H9 (cell line): ENCODE data around the gene DMRTA2. TPM values are rescaled to one million over a fixed set of nuclear protein-coding genes. Genes with fewer than 3 reads are reported as not detected.
A peak's percentile ranks its signal among the peaks of the same experiment; 100 is the strongest.

Source experiments
- DNase-seq: peaks from one replicate; pipeline ENCODE4 v3.0.0-alpha.2; 2017
- H2AFZ ChIP-seq: one replicate; pipeline ENCODE4 v1.6.1; 2013; ENCODE audit warnings: mild to moderate bottlenecking, low read length, control low read depth, moderate library complexity
- H2AK5ac ChIP-seq: 2 replicates; pipeline ENCODE4 v1.6.1; 2013; ENCODE audit warnings: low read length, control low read depth, mixed read lengths; ENCODE audit not compliant: insufficient read length
- H2BK120ac ChIP-seq: one replicate; pipeline ENCODE4 v1.6.1; 2013; ENCODE audit warnings: low read depth, mild to moderate bottlenecking, low read length, control low read depth, inconsistent platforms; ENCODE audit not compliant: poor library complexity, severe bottlenecking
- H2BK12ac ChIP-seq: 2 replicates; pipeline ENCODE4 v1.6.1; 2013; ENCODE audit warnings: low read length, control low read depth, mixed read lengths, low read depth; ENCODE audit not compliant: insufficient read length
- H2BK15ac ChIP-seq: 2 replicates; pipeline ENCODE4 v1.6.1; 2013; ENCODE audit warnings: low read depth, low read length, control low read depth
- H2BK20ac ChIP-seq: one replicate; pipeline ENCODE4 v1.6.1; 2013; ENCODE audit warnings: low read depth, mild to moderate bottlenecking, low read length, control low read depth, inconsistent platforms; ENCODE audit not compliant: poor library complexity, severe bottlenecking
- H2BK5ac ChIP-seq: 2 replicates; pipeline ENCODE4 v1.6.1; 2013; ENCODE audit warnings: low read length, control low read depth, mixed read lengths; ENCODE audit not compliant: insufficient read length
- H3K14ac ChIP-seq: 2 replicates; pipeline ENCODE4 v1.6.1; 2013; ENCODE audit warnings: low read length, control low read depth; ENCODE audit not compliant: insufficient read depth
- H3K18ac ChIP-seq: 2 replicates; pipeline ENCODE4 v1.6.1; 2013; ENCODE audit warnings: low read depth, mild to moderate bottlenecking, mixed read lengths, low read length, control low read depth; ENCODE audit not compliant: insufficient read length
- H3K23ac ChIP-seq: 2 replicates; pipeline ENCODE4 v1.6.1; 2013; ENCODE audit warnings: low read length, control low read depth, mixed read lengths, low read depth; ENCODE audit not compliant: insufficient read length
- H3K23me2 ChIP-seq: 2 replicates; pipeline ENCODE4 v1.6.1; 2013; ENCODE audit warnings: low read depth, mild to moderate bottlenecking, mixed read lengths, low read length, control low read depth; ENCODE audit not compliant: insufficient read length, poor library complexity, severe bottlenecking
- H3K27ac ChIP-seq: 2 replicates; pipeline ENCODE4 v1.5.1; 2013; ENCODE audit warnings: low read length, control low read depth, mixed read lengths, low read depth; ENCODE audit not compliant: insufficient read length
- H3K27me3 ChIP-seq: 2 replicates; pipeline ENCODE4 v1.6.1; 2013; ENCODE audit warnings: low read length, control low read depth, inconsistent platforms; ENCODE audit not compliant: insufficient read depth
- H3K4ac ChIP-seq: 2 replicates; pipeline ENCODE4 v1.6.1; 2013; ENCODE audit warnings: low read depth, mild to moderate bottlenecking, control low read depth, inconsistent platforms, low read length, moderate library complexity
- H3K4me1 ChIP-seq: 2 replicates; pipeline ENCODE4 v1.6.1; 2013; ENCODE audit warnings: low read length, control low read depth, inconsistent platforms; ENCODE audit not compliant: insufficient read depth
- H3K4me2 ChIP-seq: 2 replicates; pipeline ENCODE4 v1.6.1; 2013; ENCODE audit warnings: low read length, control low read depth, mixed read lengths; ENCODE audit not compliant: insufficient read length, insufficient read depth
- H3K56ac ChIP-seq: 2 replicates; pipeline ENCODE4 v1.6.1; 2013; ENCODE audit warnings: low read depth, mild to moderate bottlenecking, mixed read lengths, low read length, control low read depth; ENCODE audit not compliant: insufficient read length
- H3K79me1 ChIP-seq: 2 replicates; pipeline ENCODE4 v1.6.1; 2013; ENCODE audit warnings: low read depth, mild to moderate bottlenecking, moderate library complexity, low read length, control low read depth, inconsistent platforms; ENCODE audit not compliant: insufficient read depth, poor library complexity, severe bottlenecking
- H3K79me2 ChIP-seq: 2 replicates; pipeline ENCODE4 v1.6.1; 2013; ENCODE audit warnings: low read length, control low read depth, inconsistent platforms; ENCODE audit not compliant: insufficient read depth
- H3K9ac ChIP-seq: 2 replicates; pipeline ENCODE4 v1.6.1; 2013; ENCODE audit warnings: low read length, control low read depth, mixed read lengths; ENCODE audit not compliant: insufficient read length; ENCODE audit errors: extremely low read depth
- H3K9me3 ChIP-seq: one replicate; pipeline ENCODE4 v1.6.1; 2013; ENCODE audit warnings: low read depth, low read length, inconsistent platforms; ENCODE audit not compliant: control insufficient read depth
- H3T11ph ChIP-seq: one replicate; pipeline ENCODE4 v1.6.1; 2013; ENCODE audit warnings: mild to moderate bottlenecking, low read length, control low read depth, inconsistent platforms
- H4K20me1 ChIP-seq: one replicate; pipeline ENCODE4 v1.6.1; 2013; ENCODE audit not compliant: control insufficient read depth, insufficient read length, insufficient read depth
- H4K5ac ChIP-seq: 2 replicates; pipeline ENCODE4 v1.6.1; 2013; ENCODE audit warnings: low read depth, mild to moderate bottlenecking, mixed read lengths, low read length, control low read depth; ENCODE audit not compliant: insufficient read length
- H4K8ac ChIP-seq: replicated peaks from 2 replicates; pipeline ENCODE4 v1.6.1; 2013; ENCODE audit warnings: low read length, control low read depth, mixed read lengths, low read depth; ENCODE audit not compliant: insufficient read length
- H4K91ac ChIP-seq: 2 replicates; pipeline ENCODE4 v1.6.1; 2013; ENCODE audit warnings: low read depth, mild to moderate bottlenecking, moderate library complexity, mixed read lengths, low read length, control low read depth; ENCODE audit not compliant: insufficient read length
- H3K27ac Mint-ChIP-seq, 3 experiments: 2 replicates in 2 of 3; 3 replicates in 1 of 3; pipeline ENCODE4 v1.8.0; 2020 to 2021; ENCODE audit warnings: mixed read lengths in 3 of 3, mild to moderate bottlenecking in 1 of 3, moderate library complexity in 1 of 3
- H3K27me3 Mint-ChIP-seq: 2 replicates; pipeline ENCODE4 v1.8.0; 2021; ENCODE audit warnings: low read depth, mild to moderate bottlenecking, moderate library complexity, mixed read lengths
- H3K36me3 Mint-ChIP-seq, 3 experiments: 2 replicates in 2 of 3; 3 replicates in 1 of 3; pipeline ENCODE4 v1.8.0; 2020 to 2021; ENCODE audit warnings: low read depth in 3 of 3, mixed read lengths in 3 of 3; ENCODE audit not compliant: insufficient read depth in 1 of 3
- H3K4me1 Mint-ChIP-seq, 2 experiments: 2 replicates each; pipeline ENCODE4 v1.8.0; 2020; ENCODE audit warnings: mixed read lengths in 2 of 2
- H3K4me3 Mint-ChIP-seq, 2 experiments: 2 replicates in 1 of 2; 3 replicates in 1 of 2; pipeline ENCODE4 v1.8.0; 2020 to 2021; ENCODE audit warnings: mild to moderate bottlenecking in 2 of 2, mixed read lengths in 2 of 2, moderate library complexity in 1 of 2
- H3K9me3 Mint-ChIP-seq, 2 experiments: 2 replicates in 1 of 2; 3 replicates in 1 of 2; pipeline ENCODE4 v1.8.0; 2020; ENCODE audit warnings: mild to moderate bottlenecking in 2 of 2, mixed read lengths in 2 of 2, moderate library complexity in 1 of 2
- WGBS: extraction: QIAGEN DNeasy Blood & Tissue Kit; methylation state at CpG from one replicate; pipeline ENCODE4 v1.1.7; 2013; ENCODE audit warnings: missing lambda C conversion rate, low lambda C conversion rate, mixed read lengths; ENCODE audit not compliant: insufficient read length; ENCODE audit errors: extremely low coverage; 5-methylcytosine and 5-hydroxymethylcytosine counted together
- total RNA-seq: library from RNA; stranded (reverse); gene quantifications from 2 replicates; pipeline ENCODE4 v1.2.1, GENCODE V29; 2021
- TF ChIP-seq, protein P1 (sequence below): fragments of 200-600 bp; sonication (generic); conservative IDR thresholded peaks from 3 replicates; pipeline ENCODE4 v1.8.0; 2021; ENCODE audit warnings: antibody characterized with exemption, mild to moderate bottlenecking

Gene DMRTA2
- total RNA-seq, 1 experiment from 2014 or later = 0.11 TPM

DNA sequence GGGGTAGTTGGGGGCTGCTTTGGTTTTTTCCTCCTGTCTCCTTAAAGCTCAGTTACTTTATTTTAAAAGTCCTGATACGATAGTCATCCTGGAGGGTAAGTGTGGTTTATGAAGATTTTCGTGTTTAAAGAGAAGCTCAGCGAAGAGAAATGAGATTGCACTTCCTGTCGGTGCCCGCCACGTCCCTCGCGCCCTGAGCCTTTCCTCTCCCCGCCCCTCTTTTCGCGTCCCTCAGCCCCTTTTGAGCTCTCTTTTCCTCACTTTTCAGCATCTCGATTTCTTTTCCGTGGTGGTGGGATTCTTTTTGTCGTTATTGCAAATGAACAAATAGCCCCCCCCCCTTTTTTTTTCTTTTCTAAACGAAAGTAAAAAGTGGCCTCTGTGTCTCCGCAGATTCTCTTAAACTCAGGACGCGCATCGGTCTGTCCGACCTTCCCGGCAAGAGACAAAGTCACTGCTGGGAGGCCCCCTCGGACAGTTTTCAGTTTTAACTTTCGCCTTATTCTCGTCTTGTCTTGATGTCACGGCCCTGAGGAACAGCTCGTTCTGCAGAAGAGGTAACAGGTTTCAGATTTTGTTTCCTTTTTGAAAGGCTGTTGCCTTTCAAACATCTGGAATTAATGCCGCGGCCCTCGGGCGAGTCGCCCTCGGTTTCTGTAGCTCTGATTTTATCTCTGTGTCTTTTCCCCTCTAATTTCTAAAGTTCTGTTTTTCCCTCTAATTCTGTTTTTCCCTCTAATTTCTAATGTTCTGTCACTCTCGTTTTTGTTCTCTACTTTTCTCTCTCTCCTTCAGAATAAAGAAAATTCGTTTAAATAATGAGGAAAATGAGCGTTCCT is 1.0 kb upstream of the DMRTA2 start:
- WGBS = no CpG with 5 or more reads among the region's 35 CpGs
- TF ChIP-seq, protein P1, sequence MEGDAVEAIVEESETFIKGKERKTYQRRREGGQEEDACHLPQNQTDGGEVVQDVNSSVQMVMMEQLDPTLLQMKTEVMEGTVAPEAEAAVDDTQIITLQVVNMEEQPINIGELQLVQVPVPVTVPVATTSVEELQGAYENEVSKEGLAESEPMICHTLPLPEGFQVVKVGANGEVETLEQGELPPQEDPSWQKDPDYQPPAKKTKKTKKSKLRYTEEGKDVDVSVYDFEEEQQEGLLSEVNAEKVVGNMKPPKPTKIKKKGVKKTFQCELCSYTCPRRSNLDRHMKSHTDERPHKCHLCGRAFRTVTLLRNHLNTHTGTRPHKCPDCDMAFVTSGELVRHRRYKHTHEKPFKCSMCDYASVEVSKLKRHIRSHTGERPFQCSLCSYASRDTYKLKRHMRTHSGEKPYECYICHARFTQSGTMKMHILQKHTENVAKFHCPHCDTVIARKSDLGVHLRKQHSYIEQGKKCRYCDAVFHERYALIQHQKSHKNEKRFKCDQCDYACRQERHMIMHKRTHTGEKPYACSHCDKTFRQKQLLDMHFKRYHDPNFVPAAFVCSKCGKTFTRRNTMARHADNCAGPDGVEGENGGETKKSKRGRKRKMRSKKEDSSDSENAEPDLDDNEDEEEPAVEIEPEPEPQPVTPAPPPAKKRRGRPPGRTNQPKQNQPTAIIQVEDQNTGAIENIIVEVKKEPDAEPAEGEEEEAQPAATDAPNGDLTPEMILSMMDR = no peak
- H3K36me3 Mint-ChIP-seq = peaks cover 0 to 4% (median 2%) of the 10 kb centered on the region in 3 experiments; a peak in 3 of 7 replicates
- no peak overlapping the region for H3K14ac ChIP-seq
- H3K9ac ChIP-seq = no peak overlapping the region
- H3K79me2 ChIP-seq = no peaks in the 10 kb centered on the region
- no peak overlapping the region for H2BK5ac ChIP-seq
- H3K18ac ChIP-seq = no peak overlapping the region
- no peak overlapping the region for H2BK12ac ChIP-seq
- H3K79me1 ChIP-seq = no peaks in the 10 kb centered on the region
- H3K27me3 ChIP-seq = peaks cover 94% of the 10 kb centered on the region
- no peaks in the 10 kb centered on the region for H3K4me1 ChIP-seq
- no peak overlapping the region for H2BK120ac ChIP-seq
- H2BK15ac ChIP-seq = no peak overlapping the region
- no peak overlapping the region for H4K91ac ChIP-seq
- no peak overlapping the region for H4K5ac ChIP-seq
- H3K9me3 ChIP-seq = no peaks in the 10 kb centered on the region
- H2AK5ac ChIP-seq = no peak overlapping the region
- H2AFZ ChIP-seq = no peak overlapping the region
- no peak overlapping the region for H2BK20ac ChIP-seq
- no peak overlapping the region for H4K8ac ChIP-seq
- peaks cover 100% of the 10 kb centered on the region for H3K27me3 Mint-ChIP-seq
- H3K27ac Mint-ChIP-seq = no peak overlapping the region
- peaks cover 32 to 63% of the 10 kb centered on the region in 2 experiments for H3K4me1 Mint-ChIP-seq
- H3K4me3 Mint-ChIP-seq = peak overlapping the region in 1 of 2 experiments; percentile 84; a peak in 3 of 5 replicates
- no peak overlapping the region for H3K23ac ChIP-seq
- H3K9me3 Mint-ChIP-seq = peaks cover 4 to 16% of the 10 kb centered on the region in 2 experiments
- peak overlapping the region; percentile 51 for H3K4me2 ChIP-seq
- no peak overlapping the region for H3K4ac ChIP-seq
- peaks cover 9% of the 10 kb centered on the region for H3K23me2 ChIP-seq
- no peak overlapping the region for H3K56ac ChIP-seq
- H3T11ph ChIP-seq = no peak overlapping the region
- H3K27ac ChIP-seq = no peak overlapping the region
- DNase-seq = no peak
- H4K20me1 ChIP-seq = no peaks in the 10 kb centered on the region
